ENCODE results near the gene SEMA4C. TPM values are rescaled to one million over a fixed set of nuclear protein-coding genes. Genes with fewer than 3 reads are reported as not detected.

Gene SEMA4C
- total RNA-seq, 4 donors from 2014 or later, result 23.5 to 42.7 (median 30.2) TPM

DNA sequence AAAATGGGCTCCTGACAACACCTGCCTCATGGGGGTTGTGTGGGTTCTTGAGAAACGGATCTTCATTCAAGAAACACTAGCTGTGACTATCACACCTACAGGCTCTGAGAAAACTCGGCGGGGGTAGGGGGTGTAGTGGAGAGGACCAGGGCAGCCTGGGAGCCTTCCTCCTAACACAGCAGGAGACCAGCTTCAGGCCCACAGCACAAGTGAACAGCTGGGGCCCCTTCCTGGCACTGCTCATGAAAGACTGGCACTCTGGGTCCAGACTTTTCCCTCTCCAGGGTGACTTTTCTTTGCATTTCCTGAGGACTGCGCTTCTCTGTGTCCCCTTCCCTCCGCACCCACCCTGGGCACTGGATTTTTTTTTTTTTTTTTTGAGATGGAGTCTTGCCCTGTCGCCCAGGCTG, 7.2 kb upstream of the SEMA4C start:
- WGBS, 2 donors, result 81 to 85% methylated on average over 6 of the region's 6 CpGs
- H3K4me3 ChIP-seq (ENCODE audit: low read depth, poor library complexity, severe bottlenecking), result no peak overlapping the region
- intact Hi-C loops (cut with DNase I; ENCODE audit: low total_unique reads), result no loop called here

DNA sequence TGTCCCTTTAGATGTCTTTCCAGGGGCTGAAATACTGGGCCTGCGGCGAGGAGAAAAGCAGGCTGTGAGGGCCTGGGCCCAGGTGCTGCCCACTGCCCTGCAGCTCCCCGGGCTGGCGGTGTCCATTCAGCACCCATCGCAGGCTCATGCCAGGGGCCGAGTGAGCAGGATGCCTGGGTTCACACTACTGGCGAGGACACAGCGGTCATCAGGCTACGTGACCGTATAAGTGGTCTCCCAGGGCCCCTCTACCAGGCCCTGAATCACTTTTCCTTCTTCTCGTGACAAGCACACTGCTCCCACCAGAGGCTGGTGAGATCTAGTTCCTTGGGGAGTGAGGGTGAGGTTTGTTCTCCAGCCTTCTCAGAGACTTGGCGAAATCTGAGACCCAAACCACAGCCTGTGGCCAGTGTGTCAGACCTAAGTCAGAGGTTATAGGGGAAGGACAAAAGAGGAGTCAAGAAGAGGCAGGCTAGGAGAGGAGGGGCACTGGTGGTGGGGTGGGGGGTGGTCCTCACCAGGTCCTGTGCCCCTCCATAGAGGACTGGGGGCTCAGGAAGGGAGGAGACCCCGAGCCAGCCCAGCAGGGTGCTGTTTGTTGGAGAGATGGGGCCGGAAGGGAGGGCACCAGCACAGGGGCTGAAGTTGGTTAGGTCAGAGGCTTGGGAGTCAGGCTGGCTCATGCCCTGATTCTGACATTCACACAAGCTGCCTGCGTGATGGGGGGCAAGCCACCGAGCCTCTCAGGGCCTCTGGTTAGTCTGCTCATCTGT, 6.6 kb upstream of the SEMA4C start:
- no peak for TF ChIP-seq POLR2A (IDR thresholded peaks at IDR 0.05)
- TF ChIP-seq, protein P1, sequence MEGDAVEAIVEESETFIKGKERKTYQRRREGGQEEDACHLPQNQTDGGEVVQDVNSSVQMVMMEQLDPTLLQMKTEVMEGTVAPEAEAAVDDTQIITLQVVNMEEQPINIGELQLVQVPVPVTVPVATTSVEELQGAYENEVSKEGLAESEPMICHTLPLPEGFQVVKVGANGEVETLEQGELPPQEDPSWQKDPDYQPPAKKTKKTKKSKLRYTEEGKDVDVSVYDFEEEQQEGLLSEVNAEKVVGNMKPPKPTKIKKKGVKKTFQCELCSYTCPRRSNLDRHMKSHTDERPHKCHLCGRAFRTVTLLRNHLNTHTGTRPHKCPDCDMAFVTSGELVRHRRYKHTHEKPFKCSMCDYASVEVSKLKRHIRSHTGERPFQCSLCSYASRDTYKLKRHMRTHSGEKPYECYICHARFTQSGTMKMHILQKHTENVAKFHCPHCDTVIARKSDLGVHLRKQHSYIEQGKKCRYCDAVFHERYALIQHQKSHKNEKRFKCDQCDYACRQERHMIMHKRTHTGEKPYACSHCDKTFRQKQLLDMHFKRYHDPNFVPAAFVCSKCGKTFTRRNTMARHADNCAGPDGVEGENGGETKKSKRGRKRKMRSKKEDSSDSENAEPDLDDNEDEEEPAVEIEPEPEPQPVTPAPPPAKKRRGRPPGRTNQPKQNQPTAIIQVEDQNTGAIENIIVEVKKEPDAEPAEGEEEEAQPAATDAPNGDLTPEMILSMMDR (IDR thresholded peaks at IDR 0.05), result no peak
- H3K4me3 ChIP-seq (ENCODE audit: low read depth, poor library complexity, severe bottlenecking), result no peak overlapping the region
- intact Hi-C loops (cut with DNase I; ENCODE audit: low total_unique reads), result no loop called here
- no peak for DNase-seq (ENCODE audit: low spot score in 2 of 2)
- 88% methylated on average over 12 to 16 of the region's 16 CpGs for WGBS, 2 donors

More for the DNA sequence above, 7.2 kb upstream of the SEMA4C start:
- TF ChIP-seq, protein P1 (IDR thresholded peaks at IDR 0.05), result no peak
- TF ChIP-seq POLR2A (IDR thresholded peaks at IDR 0.05), result no peak
- no peak for DNase-seq (ENCODE audit: low spot score in 2 of 2)

DNA sequence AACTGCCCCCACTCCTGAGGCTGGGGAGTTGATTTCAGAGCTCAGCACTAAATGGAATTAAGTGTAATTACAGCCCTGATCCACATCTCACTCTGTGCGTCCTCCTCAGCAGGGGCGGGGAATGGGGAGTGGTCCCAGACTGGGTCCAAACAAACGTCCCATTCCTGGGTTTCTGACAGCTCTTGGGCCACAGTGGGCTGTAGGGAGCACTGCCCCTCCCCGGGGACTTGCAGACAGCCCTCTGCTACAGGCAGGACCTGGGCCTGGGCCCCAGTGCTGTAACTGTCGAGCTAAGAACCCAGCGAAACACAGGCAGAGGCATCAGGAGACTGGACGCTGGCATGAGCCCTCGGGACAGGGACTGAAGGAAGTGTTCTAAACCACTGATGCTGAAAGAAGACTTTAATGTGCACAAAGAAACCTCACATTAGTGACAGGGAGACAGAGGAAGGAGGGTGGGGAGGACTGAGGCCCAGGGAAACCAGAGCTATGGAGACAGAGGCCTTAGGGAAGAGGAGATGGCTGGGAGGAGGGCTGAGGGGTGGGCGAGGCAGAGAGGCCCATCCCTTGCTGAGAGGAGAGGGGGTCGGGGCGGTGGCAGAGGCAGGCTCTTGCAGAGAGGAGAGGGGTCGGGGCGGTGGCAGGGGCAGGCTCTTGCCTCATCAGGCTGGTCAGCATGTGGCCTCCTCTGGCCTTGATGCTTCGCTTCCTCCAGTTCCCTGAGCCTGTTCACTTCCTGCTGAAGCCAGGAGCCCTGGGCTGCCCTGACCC, 5.8 kb upstream of the SEMA4C start:
- 69 to 70% methylated on average over 14 of the region's 14 CpGs for WGBS, 2 donors
- no peak for DNase-seq (ENCODE audit: low spot score in 2 of 2)
- H3K4me3 ChIP-seq (ENCODE audit: low read depth, poor library complexity, severe bottlenecking), result no peak overlapping the region
- intact Hi-C loops (cut with DNase I; ENCODE audit: low total_unique reads), result no loop called here
- TF ChIP-seq, protein P1 (IDR thresholded peaks at IDR 0.05), result no peak
- TF ChIP-seq POLR2A (IDR thresholded peaks at IDR 0.05), result no peak

DNA sequence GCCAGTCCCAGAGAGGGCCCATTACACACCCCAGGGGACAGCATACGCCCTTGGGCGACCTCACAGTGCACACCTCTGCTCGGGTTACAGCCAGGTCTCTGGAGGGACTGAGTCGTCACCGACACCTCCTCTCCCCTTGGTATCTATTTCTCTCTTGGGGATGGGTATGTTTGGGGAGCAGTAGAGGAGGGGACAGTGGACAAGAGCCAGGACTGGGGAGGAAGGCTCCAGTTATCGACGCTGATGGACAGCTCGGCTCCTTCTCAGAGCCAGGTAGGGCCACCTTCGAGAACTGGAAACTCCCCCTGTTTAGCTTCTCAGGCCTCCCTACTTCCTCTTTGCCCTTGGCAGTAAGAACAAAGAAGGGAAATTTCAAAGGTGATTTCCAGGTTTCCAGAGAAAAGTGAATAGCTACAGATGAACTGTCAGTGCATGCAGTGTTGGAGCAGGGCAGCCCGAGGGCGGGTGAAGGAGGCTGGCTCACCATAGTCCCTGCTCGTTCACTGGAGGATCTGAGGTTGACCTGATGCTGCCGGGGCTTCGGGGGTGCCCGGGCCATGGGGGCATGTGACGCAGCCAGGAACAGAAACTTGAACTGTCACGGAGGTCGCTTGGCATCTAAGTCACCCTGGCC, 4.4 kb upstream of the SEMA4C start:
- intact Hi-C loops (cut with DNase I; ENCODE audit: low total_unique reads), result no loop called here
- no peak for DNase-seq (ENCODE audit: low spot score in 2 of 2)
- no peak overlapping the region for H3K4me3 ChIP-seq (ENCODE audit: low read depth, poor library complexity, severe bottlenecking)
- 23 to 29% methylated on average over 18 of the region's 18 CpGs for WGBS, 2 donors
- TF ChIP-seq, protein P1 (IDR thresholded peaks at IDR 0.05), result no peak
- TF ChIP-seq POLR2A (IDR thresholded peaks at IDR 0.05), result no peak

DNA sequence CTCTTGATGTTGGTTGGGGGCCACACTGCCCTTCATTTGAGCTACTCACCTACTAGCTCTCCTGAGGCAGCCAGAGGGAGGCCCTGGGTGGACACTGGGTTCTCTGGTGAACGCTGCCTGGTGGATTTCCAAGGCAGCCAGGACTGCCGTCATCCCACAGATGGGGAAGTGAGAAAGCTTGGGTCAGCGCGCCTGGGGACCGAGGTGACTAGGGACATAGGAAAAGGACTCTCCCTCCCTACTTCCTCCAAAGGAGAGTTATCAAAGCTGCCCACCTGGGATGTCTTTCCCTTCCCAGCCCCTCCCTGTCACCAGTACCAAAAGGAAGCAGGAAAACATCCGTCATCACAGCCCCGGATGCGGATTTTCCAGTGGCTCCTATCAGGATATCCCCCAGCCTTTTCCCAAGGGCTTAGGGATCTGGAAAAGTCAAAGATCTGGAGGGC, 3.8 kb upstream of the SEMA4C start:
- WGBS, 2 donors, result 55 to 63% methylated on average over 7 to 8 of the region's 8 CpGs
- DNase-seq (ENCODE audit: low spot score in 2 of 2), result peak in 1 of 2 donors; percentile 93
- TF ChIP-seq, protein P1 (IDR thresholded peaks at IDR 0.05), result no peak
- TF ChIP-seq POLR2A (IDR thresholded peaks at IDR 0.05), result no peak
- no peak overlapping the region for H3K4me3 ChIP-seq (ENCODE audit: low read depth, poor library complexity, severe bottlenecking)
- intact Hi-C loops (cut with DNase I; ENCODE audit: low total_unique reads), result no loop called here

Data from lower leg skin (tissue), 4 donors.